Skeletal muscle satellite cell (primary cell): ENCODE data around the gene SYCP2L.
A peak's percentile ranks its signal among the peaks of the same experiment; 100 is the strongest.
"Not testable (repeated sequence)": the region's sequence is repeated elsewhere in the genome, so short reads cannot be mapped to it uniquely, and the experiment has no call there.

Experiments
- H3K27me3 ChIP-seq: 2 replicates; pipeline ENCODE4 v1.7.0; 2013; ENCODE audit warnings: low read length; ENCODE audit not compliant: control insufficient read depth, insufficient read depth
- H3K36me3 ChIP-seq: 2 replicates; pipeline ENCODE4 v1.7.0; 2013; ENCODE audit warnings: mild to moderate bottlenecking, control low read depth, low read length; ENCODE audit not compliant: insufficient read depth
- H3K4me1 ChIP-seq: 2 replicates; pipeline ENCODE4 v1.7.0; 2013; ENCODE audit warnings: low read length; ENCODE audit not compliant: control insufficient read depth, insufficient read depth
- H3K4me2 ChIP-seq: 2 replicates; pipeline ENCODE4 v1.7.0; 2013; ENCODE audit warnings: mild to moderate bottlenecking, low read length
- H3K4me3 ChIP-seq: 2 replicates; pipeline ENCODE4 v1.7.0; 2013; ENCODE audit warnings: low read length
- H3K9ac ChIP-seq: 2 replicates; pipeline ENCODE4 v1.7.0; 2013; ENCODE audit warnings: mild to moderate bottlenecking, low read depth, low read length, moderate library complexity
- H3K9me3 ChIP-seq: replicated peaks from 2 replicates; pipeline ENCODE4 v1.7.0; 2013; ENCODE audit warnings: mild to moderate bottlenecking, control low read depth, low read length

The SYCP2L gene

GRCh38 chr6:10904015-10904414 is 17.2 kb downstream of the SYCP2L start:
- H3K9ac ChIP-seq = no peak overlapping the region
- no peaks in the 10 kb centered on the region for H3K4me1 ChIP-seq
- no peaks in the 10 kb centered on the region for H3K9me3 ChIP-seq
- H3K4me3 ChIP-seq = no peak overlapping the region
- H3K36me3 ChIP-seq = no peaks in the 10 kb centered on the region
- H3K27me3 ChIP-seq = no peaks in the 10 kb centered on the region
- no peak overlapping the region for H3K4me2 ChIP-seq

DNA sequence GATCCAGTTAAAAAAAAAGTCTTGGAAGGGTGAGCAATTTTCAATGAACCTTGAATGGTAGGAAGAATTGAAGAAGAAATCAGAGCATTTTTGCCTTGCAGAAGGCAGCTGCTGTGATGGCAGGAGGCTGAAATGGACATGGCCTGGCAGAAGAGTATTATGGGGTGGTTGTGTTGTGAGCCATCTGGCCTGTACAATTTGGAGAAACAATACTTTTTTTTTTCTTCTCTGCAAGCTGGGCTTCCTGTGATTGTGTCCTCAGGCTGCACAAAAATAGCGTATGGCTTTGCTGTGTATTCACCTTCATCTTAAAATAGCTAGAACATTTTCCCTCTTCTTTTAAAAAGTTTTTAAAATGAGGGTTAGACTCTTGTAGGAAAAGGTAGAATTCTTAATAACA is 21.4 kb downstream of the SYCP2L start:
- H3K9me3 ChIP-seq = no peaks in the 10 kb centered on the region
- H3K4me1 ChIP-seq = no peaks in the 10 kb centered on the region
- no peak overlapping the region for H3K4me3 ChIP-seq

GRCh38 chr6:10919520-10919919 is 32.7 kb downstream of the SYCP2L start:
- H3K27me3 ChIP-seq, H3K9ac ChIP-seq, H3K36me3 ChIP-seq, H3K9me3 ChIP-seq, H3K4me2 ChIP-seq, H3K4me3 ChIP-seq, H3K4me1 ChIP-seq: not testable (repeated sequence)

More for the DNA sequence above, 21.4 kb downstream of the SYCP2L start:
- peaks cover 4% of the 10 kb centered on the region for H3K27me3 ChIP-seq
- H3K36me3 ChIP-seq = no peaks in the 10 kb centered on the region
- H3K9ac ChIP-seq = no peak overlapping the region
- H3K4me2 ChIP-seq = no peak overlapping the region

DNA sequence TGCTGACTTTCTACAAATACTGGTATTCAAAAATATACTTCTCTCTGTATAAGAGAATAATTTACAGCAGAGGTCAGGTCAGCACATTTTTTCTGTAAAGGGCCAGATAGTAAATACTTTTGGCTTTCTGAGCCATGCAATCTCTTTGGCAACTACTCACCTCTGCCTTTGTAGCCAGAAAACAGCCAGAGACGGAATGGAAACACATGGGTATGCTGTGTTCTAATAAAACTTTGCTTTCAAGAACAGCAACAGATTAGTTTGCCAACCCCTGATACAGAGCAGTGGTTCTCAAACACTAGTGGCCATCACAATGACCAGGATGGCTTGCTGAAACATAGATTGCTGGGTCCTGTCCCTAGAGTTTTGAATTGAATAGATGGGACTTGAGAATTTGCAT is 46.3 kb downstream of the SYCP2L start:
- Histone ChIP-seq H3K4me1 (no peaks in the 10 kb centered on the region), H3K4me3 (no peak overlapping the region), H3K36me3 (no peaks in the 10 kb centered on the region), H3K4me2 (no peak overlapping the region), H3K27me3 (peaks cover 7% of the 10 kb centered on the region), H3K9ac (no peak overlapping the region), H3K9me3 (no peaks in the 10 kb centered on the region)

GRCh38 chr6:10939840-10940239 is 53.0 kb downstream of the SYCP2L start:
- Histone ChIP-seq H3K9me3 (no peaks in the 10 kb centered on the region), H3K9ac (no peak overlapping the region), H3K4me1 (no peaks in the 10 kb centered on the region), H3K4me2 (no peak overlapping the region), H3K36me3 (no peaks in the 10 kb centered on the region), H3K4me3 (no peak overlapping the region), H3K27me3 (peaks cover 3% of the 10 kb centered on the region)

GRCh38 chr6:10945845-10946244 is 59.0 kb downstream of the SYCP2L start:
- Histone ChIP-seq H3K36me3 (no peaks in the 10 kb centered on the region), H3K4me1 (no peaks in the 10 kb centered on the region), H3K9ac (no peak overlapping the region), H3K4me3 (no peak overlapping the region), H3K27me3 (no peaks in the 10 kb centered on the region), H3K9me3 (no peaks in the 10 kb centered on the region), H3K4me2 (no peak overlapping the region)

- Histone ChIP-seq H3K4me2 (no peak overlapping the region), H3K9me3 (no peaks in the 10 kb centered on the region), H3K9ac (no peak overlapping the region), H3K27me3 (peaks cover 2% of the 10 kb centered on the region), H3K4me1 (peaks cover 3% of the 10 kb centered on the region), H3K4me3 (no peak overlapping the region), H3K36me3 (no peaks in the 10 kb centered on the region)
Measured at GRCh38 chr6:10947966-10948365, 61.1 kb downstream of the SYCP2L start.

DNA sequence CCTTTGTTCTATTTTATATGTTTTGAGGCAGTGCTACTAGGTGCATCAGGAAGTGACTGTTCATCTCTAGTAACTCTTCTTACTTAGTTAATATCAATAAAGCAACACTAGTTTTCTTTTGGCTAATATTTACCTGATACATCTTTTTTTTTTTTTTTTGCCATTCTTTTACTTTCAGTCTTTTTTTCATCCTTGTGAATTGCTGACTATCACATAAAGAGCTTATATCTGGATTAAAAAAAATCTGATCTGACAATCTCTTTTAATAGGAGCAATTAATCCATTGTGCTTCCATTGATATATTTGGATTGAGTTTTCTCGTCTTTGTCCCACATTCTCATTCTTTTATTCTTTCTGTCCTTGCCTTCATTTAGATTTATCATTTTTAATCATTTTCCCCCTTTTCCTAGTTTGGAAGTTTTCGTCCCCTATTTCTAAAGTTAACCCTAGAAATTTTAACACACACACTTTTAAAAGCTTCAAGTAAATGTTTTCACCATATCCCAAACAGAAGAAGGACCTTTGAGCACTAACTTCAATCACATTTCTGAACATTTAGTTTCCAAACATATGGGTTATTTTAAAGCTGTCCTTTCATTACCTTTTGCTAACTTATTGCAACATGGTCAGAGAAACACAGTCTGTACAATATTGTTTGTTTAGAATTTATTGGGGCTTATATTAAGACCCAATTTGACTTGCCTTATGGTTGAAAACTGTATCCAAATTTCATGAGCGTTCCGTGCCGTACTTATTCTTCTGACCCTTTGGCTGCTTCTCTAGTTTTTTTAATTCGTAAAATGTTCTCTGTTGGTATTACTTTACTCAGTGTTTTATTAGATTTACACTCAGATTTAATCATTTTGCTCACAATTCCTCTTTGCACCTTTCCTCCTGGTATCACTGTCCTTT is 63.0 kb downstream of the SYCP2L start:
- Histone ChIP-seq H3K9me3 (no peaks in the 10 kb centered on the region), H3K4me2 (no peak overlapping the region), H3K9ac (no peak overlapping the region), H3K27me3 (peaks cover 2% of the 10 kb centered on the region), H3K36me3 (no peaks in the 10 kb centered on the region), H3K4me3 (no peak overlapping the region), H3K4me1 (peaks cover 3% of the 10 kb centered on the region)

DNA sequence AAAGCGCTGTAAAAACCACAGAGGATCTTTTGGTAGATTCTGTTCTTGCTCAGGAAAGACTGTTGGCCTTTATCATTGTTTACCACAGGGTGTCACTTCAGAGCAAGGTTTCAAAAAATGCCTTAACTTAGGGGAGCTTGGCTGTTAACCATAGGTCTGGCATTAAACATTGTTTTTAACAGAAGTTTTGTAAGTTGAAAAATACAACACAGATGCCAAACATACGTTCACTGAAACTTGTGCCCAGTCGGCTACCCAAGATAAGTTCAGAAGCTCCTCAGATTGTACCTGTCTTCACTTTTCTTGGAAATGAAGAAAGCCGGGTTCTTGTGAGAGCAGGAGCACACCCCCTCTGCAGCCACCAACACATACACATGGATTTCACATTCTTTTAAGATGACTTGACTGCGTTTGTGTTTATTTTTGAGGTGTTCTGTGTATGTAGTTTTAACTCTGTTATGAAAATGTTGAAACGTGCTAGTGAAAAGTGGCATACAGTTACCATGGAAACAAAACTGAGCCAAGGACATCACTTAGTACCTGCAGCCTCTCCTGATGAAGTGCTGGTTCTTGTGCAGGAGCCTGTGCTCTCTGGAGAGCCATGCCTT is 64.9 kb downstream of the SYCP2L start:
- no peaks in the 10 kb centered on the region for H3K36me3 ChIP-seq
- no peaks in the 10 kb centered on the region for H3K9me3 ChIP-seq
- H3K4me1 ChIP-seq = peaks cover 3% of the 10 kb centered on the region
- peak overlapping the region; percentile 19 for H3K4me2 ChIP-seq
- no peak overlapping the region for H3K9ac ChIP-seq
- H3K27me3 ChIP-seq = peaks cover 2% of the 10 kb centered on the region
- no peak overlapping the region for H3K4me3 ChIP-seq

- Histone ChIP-seq H3K4me2 (no peak overlapping the region), H3K27me3 (peaks cover 2% of the 10 kb centered on the region), H3K9me3 (no peaks in the 10 kb centered on the region), H3K9ac (no peak overlapping the region), H3K4me1 (peaks cover 3% of the 10 kb centered on the region), H3K36me3 (no peaks in the 10 kb centered on the region), H3K4me3 (no peak overlapping the region)
Measured at GRCh38 chr6:10954590-10955010, 67.7 kb downstream of the SYCP2L start.

DNA sequence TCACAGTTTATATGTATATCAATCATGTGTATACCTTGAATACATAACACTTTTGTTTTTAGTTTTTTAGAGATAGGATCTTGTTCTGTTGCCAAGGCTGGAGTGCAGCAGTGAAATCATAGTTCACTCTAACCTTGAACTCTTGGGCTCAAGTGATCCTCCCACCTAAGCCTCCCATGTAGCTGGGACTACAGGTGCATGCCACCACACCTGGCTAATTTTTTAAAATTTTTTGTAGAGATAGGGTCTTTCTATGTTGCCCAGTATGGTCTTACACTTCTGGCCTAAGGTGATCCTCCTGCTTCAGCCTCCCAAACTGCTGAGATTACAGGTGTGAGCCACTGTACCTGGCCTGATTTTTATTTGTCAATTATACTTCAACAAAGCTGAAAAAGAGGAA is 69.9 kb downstream of the SYCP2L start:
- no peaks in the 10 kb centered on the region for H3K9me3 ChIP-seq

More for the DNA sequence above, 69.9 kb downstream of the SYCP2L start:
- H3K4me1 ChIP-seq = peaks cover 2% of the 10 kb centered on the region
- H3K27me3 ChIP-seq = peaks cover 2% of the 10 kb centered on the region
- H3K4me3 ChIP-seq = no peak overlapping the region
- no peak overlapping the region for H3K9ac ChIP-seq
- H3K36me3 ChIP-seq = no peaks in the 10 kb centered on the region
- no peak overlapping the region for H3K4me2 ChIP-seq
